Measurements from ENCODE around the gene SLCO3A1. TPM values are rescaled to one million over a fixed set of nuclear protein-coding genes. Genes with fewer than 3 reads are reported as not detected.

SLCO3A1 gene
- total RNA-seq, 1 donor from 2014 or later = 56.8 TPM

DNA sequence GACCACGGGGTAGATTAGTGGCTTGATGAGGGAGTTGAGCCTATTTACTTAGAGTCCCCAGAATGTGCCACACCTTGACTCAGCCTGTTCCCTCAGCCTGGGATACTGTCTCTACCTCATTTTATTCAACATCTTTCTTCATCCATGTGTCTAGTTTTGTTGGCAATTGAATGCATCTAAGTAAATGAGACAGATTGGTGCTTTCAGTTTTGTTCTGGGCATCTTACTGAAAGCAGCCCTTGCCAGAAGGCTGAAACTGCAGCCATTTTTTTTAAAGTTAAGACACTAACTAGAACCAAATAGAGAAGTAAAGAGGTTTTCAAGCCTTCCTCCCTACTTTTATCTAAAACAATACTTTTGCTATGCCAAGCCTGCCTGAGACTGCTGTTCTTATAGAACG is 246.8 kb downstream of the SLCO3A1 start:
- TF ChIP-seq, protein P1, sequence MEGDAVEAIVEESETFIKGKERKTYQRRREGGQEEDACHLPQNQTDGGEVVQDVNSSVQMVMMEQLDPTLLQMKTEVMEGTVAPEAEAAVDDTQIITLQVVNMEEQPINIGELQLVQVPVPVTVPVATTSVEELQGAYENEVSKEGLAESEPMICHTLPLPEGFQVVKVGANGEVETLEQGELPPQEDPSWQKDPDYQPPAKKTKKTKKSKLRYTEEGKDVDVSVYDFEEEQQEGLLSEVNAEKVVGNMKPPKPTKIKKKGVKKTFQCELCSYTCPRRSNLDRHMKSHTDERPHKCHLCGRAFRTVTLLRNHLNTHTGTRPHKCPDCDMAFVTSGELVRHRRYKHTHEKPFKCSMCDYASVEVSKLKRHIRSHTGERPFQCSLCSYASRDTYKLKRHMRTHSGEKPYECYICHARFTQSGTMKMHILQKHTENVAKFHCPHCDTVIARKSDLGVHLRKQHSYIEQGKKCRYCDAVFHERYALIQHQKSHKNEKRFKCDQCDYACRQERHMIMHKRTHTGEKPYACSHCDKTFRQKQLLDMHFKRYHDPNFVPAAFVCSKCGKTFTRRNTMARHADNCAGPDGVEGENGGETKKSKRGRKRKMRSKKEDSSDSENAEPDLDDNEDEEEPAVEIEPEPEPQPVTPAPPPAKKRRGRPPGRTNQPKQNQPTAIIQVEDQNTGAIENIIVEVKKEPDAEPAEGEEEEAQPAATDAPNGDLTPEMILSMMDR (IDR thresholded peaks at IDR 0.05; ENCODE audit: borderline replicate concordance) = no peak
- Histone ChIP-seq H3K27ac (replicated peaks) (no peak overlapping the region), H3K9me3 (replicated peaks) (no peaks in the 10 kb centered on the region), H3K4me1 (peaks cover 23% of the 10 kb centered on the region), H3K36me3 (peaks cover 18% of the 10 kb centered on the region), H3K4me3 (no peak overlapping the region), H3K27me3 (ENCODE audit: low read depth) (no peaks in the 10 kb centered on the region)
- intact Hi-C loops (cut with micrococcal nuclease) = no loop called here
- no peak for DNase-seq

DNA sequence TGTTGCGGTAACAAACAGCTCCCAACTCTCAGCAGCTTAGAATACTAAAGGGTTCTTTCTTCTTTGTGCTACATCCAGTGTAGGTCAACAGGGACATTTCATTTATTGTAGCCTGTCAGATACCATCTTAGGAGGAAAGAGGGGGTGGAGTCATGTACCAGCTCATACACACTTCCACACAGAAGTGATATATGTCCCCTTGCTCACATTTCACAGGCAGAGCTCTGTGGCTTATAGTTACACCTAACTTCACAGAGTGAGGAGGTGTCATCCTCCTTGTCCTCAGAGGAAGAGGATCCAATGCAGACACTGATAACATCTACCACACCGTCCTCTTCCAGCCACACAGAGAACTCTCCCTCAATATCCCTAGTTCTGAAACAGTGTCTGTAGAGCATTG is 247.2 kb downstream of the SLCO3A1 start:
- Histone ChIP-seq H3K4me1 (peaks cover 27% of the 10 kb centered on the region), H3K9me3 (replicated peaks) (no peaks in the 10 kb centered on the region), H3K27me3 (ENCODE audit: low read depth) (no peaks in the 10 kb centered on the region), H3K27ac (replicated peaks) (no peak overlapping the region), H3K36me3 (peaks cover 19% of the 10 kb centered on the region), H3K4me3 (no peak overlapping the region)
- intact Hi-C loops (cut with micrococcal nuclease) = no loop called here
- no peak for DNase-seq
- TF ChIP-seq, protein P1 (IDR thresholded peaks at IDR 0.05; ENCODE audit: borderline replicate concordance) = no peak

DNA sequence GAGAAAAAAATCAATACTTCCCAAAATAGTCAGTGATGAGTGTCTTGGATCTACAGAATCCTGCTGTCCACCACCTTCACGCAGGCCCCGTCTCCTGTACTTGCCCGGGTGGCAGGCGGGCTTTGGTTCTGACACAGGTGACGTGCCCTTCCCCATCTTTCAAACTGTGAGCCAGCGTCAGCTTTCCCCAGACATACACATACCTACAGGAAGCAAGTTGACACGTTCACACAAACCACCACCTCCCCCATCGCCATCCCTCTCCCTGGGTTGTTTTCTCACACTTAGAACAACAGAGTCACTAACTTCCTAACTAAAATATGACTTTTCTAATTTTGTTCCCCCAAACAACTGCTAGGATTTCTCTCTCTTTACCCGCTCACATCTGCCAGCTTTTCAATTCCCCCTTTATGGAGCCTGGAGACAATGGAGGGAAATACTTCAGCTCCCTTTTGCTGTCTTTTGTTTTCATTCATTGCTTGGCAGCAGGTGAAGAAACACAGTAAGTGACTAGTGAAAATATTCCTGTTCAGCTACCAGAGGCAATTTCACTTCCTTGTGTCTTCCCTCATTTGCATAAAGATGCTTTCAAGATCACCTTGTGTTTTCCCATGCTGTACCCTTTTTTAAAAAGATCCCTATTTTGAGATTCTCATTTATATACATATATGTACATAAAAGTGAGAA is 248.3 kb downstream of the SLCO3A1 start:
- no peak overlapping the region for H3K4me3 ChIP-seq
- TF ChIP-seq, protein P1 (IDR thresholded peaks at IDR 0.05; ENCODE audit: borderline replicate concordance) = no peak
- H3K36me3 ChIP-seq = peaks cover 18% of the 10 kb centered on the region
- DNase-seq = no peak
- H3K27me3 ChIP-seq (ENCODE audit: low read depth) = no peaks in the 10 kb centered on the region
- no peaks in the 10 kb centered on the region for H3K9me3 ChIP-seq (replicated peaks)
- peaks cover 37% of the 10 kb centered on the region for H3K4me1 ChIP-seq
- intact Hi-C loops (cut with micrococcal nuclease) = no loop called here
- H3K27ac ChIP-seq (replicated peaks) = no peak overlapping the region

DNA sequence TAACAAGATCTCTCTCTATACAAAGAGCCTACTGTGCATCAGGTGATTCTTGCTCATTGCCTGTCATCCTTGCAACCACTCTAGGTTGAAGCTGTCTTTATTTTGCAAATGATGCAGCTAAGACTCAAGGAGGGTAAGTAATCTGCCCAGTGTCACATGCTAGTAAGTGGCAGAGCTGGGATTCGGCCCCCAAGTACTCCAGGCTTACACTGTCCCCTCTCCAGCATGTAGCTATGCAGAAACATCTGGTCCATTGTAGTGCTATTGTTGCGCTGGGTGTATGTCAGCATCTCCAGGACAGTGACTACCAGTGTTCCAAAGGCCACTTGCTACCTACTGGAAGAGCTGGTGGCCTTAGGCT is 248.9 kb downstream of the SLCO3A1 start:
- Histone ChIP-seq H3K4me3 (no peak overlapping the region), H3K27ac (replicated peaks) (no peak overlapping the region), H3K36me3 (peaks cover 18% of the 10 kb centered on the region), H3K9me3 (replicated peaks) (no peaks in the 10 kb centered on the region), H3K27me3 (ENCODE audit: low read depth) (no peaks in the 10 kb centered on the region), H3K4me1 (peaks cover 35% of the 10 kb centered on the region)
- intact Hi-C loops (cut with micrococcal nuclease) = no loop called here
- no peak for DNase-seq
- TF ChIP-seq, protein P1 (IDR thresholded peaks at IDR 0.05; ENCODE audit: borderline replicate concordance) = no peak

DNA sequence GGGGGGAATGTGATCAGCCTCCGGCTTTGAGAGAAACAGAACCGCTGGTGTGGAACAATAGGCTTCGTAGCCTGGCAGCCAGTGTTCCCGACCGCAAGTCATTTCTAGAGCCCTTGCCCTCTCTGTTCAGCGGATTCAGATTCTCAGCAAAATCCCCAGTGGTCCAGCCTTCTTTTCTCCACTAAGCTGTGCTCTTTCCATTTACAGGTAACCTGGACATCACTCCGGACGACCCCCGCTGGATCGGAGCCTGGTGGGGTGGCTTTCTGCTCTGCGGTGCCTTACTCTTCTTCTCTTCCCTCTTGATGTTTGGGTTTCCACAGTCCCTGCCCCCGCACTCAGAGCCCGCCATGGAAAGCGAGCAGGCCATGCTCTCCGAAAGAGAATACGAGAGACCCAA is 250.6 kb downstream of the SLCO3A1 start:
- Histone ChIP-seq H3K36me3 (peaks cover 18% of the 10 kb centered on the region), H3K4me3 (no peak overlapping the region), H3K4me1 (peaks cover 32% of the 10 kb centered on the region), H3K27ac (replicated peaks) (no peak overlapping the region), H3K27me3 (ENCODE audit: low read depth) (no peaks in the 10 kb centered on the region), H3K9me3 (replicated peaks) (no peaks in the 10 kb centered on the region)
- DNase-seq = no peak
- TF ChIP-seq, protein P1 (IDR thresholded peaks at IDR 0.05; ENCODE audit: borderline replicate concordance) = no peak
- intact Hi-C loops (cut with micrococcal nuclease) = no loop called here
